ENCODE results near the gene ATP6V1E1.

DNA sequence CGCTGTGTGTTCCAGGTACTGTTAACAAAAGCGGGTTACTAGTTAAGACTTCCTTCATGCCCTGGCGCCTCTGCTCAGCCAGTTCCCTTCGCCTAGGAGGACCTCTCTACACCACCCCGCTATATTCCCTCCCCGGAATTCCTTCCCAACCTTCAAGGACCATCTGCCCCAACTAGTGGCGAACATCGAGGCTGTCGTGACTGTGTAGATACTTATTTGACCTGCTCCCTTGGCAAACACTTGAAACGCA lies 9.6 kb upstream of the ATP6V1E1 start:
- no peak for TF ChIP-seq EP300 (IDR thresholded peaks at IDR 0.05)
- TF ChIP-seq, protein P1, sequence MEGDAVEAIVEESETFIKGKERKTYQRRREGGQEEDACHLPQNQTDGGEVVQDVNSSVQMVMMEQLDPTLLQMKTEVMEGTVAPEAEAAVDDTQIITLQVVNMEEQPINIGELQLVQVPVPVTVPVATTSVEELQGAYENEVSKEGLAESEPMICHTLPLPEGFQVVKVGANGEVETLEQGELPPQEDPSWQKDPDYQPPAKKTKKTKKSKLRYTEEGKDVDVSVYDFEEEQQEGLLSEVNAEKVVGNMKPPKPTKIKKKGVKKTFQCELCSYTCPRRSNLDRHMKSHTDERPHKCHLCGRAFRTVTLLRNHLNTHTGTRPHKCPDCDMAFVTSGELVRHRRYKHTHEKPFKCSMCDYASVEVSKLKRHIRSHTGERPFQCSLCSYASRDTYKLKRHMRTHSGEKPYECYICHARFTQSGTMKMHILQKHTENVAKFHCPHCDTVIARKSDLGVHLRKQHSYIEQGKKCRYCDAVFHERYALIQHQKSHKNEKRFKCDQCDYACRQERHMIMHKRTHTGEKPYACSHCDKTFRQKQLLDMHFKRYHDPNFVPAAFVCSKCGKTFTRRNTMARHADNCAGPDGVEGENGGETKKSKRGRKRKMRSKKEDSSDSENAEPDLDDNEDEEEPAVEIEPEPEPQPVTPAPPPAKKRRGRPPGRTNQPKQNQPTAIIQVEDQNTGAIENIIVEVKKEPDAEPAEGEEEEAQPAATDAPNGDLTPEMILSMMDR (IDR thresholded peaks at IDR 0.05) = no peak
- no peak for TF ChIP-seq POLR2A (IDR thresholded peaks at IDR 0.05)

Measured in ovary (tissue), 3 donors.